HG03045 (cell line): ENCODE results near the gene CBFA2T3.
"Not testable (repeated sequence)": the region's sequence is repeated elsewhere in the genome, so short reads cannot be mapped to it uniquely, and the experiment has no call there.

Experiments used
- ATAC-seq: cut with Tn5 transposase; IDR thresholded peaks from one replicate; pipeline ENCODE4 v1.9.1; 2021; ENCODE audit warnings: mild to moderate bottlenecking, moderate library complexity; ENCODE audit not compliant: unreplicated experiment

Gene CBFA2T3

DNA sequence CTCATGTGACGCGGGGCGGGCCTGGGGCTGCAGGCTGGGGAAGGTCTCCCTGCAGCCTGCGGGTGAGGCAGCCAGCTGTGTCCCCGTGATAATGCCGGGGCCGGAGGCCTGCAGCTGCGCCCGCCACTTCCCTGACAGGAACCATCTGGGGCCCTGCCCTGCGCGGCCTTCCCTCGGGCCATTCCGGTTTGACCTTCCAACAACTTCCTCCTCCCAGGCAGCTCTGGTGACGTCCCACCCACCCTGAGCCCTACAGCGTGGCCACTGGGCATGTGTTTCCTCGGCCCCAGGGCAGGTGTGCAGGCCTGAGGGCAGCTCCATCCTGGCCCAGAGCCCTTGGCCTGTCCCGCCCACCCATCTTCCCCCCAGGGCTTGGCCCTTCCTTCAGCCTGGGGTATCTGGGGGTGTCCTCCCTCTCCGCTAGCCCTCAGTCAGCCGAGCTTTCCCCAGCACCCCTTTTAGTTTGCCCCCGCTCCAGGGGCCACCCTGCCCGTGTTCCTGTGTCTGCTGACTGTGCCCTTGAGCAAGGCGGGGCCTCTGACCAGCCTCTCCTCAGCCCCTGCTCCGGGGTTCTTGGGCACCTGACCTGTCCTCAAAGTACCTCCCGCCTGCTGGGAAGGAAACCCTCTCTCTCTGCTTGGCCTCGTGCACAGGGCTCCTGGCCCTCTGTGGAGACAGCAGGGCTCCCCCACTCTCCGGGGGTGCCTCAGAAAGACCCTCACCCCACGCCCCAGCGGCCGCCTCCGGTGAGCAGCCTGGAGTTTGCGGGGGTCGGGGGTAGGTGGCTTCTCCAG lies at the start of gene CBFA2T3:
Gene CBFA2T3, minus strand, starts transcription at position 190 of the 794 bp plus-strand sequence. CDS start 400 bp downstream, outside the sequence.
- no peak for ATAC-seq

DNA sequence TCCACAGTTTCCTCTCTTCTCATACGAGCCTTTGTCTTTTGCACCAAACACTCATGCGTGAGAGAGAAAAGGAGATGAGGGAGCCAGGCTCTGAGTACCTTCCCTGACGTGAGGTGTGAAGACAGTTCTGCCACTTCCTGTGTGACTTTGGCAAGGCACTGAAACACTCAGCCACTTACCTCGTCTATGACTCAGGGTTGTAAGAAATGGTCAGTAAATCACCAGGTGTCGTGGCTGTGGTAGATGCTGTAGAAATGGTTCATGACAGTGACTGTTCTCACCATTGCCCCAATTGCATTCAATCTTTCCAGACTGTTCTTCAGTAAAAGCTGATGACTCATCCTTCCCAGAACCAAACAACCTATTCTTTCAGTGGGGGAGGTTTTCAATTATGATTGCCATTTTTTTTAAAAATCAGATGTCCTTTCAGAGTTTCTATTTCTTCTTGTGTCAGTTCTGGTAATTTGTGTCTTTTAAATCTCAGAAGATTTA lies 49.2 kb upstream of the CBFA2T3 start:
- no peak for ATAC-seq

DNA sequence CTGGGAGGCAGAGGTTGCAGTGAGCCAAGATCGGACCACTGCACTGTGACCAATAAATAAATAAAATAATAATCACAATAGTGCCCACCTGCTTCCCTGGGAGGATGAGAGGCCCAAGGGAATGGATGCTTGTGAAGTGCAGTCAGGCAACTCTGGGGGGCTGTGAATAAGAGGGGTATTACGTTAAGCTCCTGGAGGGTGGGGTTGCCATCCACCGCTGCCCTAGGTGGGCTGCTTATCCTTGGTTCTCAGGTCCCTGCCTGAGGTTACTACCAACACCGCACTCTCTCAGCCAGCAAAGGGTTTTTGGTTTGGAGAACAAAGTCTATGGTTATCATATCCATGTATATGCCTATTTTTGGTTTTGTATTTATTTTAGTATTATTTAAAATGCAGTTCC lies 48.6 kb upstream of the CBFA2T3 start:
- ATAC-seq = no peak

DNA sequence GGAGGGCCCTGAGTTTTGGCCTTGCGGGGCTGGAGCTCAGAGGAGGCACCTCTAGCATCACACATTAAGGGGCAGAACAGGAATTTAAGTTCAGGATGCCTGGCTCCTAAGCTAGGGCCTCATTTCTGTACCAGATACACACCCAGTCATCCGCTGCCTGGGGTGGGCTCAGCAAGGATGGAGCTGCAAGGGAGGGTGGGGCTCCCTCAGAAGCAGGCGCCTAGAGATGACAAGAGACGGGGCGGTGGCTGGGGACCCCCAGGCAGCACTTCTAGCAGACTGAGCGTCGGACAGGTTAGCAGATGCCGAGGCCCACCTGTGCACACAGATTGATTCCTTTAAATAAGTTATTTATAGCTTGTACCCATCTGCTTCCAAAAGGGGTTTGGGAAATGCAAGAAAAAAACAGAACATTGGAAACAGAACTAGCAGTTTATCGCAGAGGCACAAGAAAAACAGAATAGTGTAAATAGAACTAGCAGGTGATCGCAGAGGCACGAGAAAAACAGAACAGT lies 47.6 kb upstream of the CBFA2T3 start:
- no peak for ATAC-seq

DNA sequence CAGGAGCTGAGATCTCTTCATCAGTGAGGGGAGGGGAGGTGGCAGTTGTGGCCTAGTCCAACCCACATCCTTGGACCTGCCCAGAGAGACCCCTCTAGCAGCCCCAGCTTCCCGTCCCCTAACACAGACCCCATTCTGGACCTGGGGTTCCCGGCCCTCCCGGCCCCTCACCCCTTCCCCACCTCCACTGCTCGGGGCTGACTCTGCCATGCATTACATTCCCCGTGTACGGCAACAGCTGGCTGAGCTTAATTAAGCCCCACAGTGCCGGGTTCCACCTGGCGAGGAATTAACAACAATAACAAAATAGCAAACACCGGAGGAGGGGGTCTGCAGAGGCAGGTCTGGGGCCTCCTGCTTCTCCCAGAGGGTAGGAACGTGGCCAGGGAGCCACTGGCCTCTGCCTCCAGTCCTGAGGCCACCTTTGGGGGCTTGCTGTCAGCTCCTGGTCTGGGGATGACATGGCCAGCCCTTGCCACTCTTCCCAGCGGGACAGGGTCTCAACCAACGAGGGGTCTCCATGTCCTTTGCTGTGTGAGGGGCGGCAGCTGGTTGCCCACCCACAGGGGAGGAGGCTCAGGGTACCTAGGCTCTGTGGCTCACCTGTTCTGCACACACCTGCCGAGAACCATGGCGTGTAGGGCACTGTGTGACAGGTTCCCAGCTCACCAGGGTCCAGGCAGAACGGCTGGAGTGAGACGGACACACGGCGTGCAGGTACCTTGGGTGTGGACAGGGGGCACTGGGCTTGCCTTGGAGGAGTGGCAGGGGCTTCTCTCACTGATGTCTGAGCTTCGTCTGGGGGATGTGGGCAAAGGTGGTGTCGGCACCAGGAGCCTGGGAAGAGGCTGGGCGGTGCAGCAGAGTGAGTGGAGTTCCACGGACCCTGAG lies 46.9 kb upstream of the CBFA2T3 start:
- no peak for ATAC-seq

DNA sequence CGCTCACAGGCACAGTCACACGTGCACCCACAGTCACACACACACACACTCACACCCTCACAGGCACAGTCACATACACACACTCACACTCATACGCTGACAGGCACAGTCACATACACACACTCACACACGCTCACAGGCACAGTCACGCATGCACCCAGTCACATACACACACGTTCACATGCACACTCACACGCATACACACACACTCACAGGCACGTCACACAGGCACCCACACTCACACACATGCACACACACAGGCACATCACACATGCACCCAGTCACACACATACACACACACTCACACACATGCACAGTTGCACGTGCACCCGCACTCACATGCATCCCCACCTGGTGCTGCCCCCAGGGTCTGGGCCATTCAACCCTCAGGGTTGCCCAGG lies 46.1 kb upstream of the CBFA2T3 start:
- ATAC-seq = no peak

DNA sequence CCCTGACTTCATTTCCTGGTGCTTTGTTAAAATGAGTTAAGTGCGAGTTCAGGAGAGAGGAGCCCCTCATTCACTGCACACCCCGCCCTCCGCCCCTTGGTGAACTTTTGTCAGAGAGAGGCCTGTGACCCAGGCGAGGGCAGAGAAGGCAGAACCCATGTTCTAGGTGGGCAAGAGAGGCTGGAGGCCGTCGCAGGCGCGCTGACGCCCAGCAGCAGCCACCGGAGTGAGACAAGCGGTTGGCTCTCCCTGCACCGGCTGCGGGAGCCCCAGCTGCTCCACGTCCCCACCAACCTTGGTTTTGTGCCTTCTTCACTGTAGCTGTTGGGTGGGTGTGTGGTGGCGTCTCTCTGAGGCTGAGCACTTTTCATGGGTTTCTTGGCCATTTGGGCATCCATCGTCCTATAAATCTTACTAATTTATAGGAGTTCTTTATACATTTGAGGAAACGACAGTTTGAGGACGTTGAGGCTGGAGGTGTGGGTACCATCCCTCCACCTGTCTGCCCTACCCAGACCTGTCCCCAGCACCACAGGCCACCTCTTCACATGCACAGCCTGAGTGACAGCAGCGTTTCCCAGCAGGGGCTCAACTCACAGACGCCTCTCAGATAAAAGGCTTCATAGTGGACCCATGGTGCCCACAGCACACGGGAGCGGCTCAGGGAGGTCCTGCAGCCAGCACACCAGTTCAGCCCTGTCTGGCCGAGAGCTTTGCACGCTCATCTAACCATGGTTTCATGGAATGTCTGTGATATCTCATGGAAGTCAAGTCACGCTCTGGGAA lies 45.2 kb upstream of the CBFA2T3 start:
- no peak for ATAC-seq

DNA sequence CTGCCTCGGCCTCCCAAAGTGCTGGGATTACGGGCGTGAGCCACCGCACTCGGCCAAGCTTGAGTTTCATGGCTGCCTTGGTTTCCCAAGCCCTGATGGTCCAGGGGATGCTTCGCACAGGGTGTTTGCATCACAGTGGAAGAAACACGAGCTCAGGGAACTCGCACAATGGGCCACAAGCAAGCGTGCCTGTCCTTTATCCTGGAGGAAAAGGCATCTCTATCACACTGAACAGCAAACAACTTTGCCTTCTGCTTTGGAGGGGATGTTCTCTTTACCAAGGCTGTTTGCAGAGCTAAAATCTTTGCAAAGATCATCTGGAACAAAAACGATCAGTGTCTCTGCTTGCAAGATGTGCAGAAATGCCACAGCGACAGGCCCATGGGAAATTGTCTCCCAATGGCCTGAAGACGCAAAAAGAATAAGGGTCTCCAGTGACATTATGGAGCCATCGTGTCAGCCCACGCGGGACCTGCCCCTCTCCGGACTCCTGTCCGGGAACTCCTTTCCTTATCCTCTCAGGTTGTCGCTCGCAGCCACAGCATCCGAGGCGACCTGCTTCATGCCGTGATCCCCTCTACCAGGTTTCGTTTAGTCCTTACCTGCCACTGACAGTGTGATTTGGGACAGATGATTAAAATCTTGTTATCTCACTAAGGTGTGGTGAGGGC lies 44.1 kb upstream of the CBFA2T3 start:
- no peak for ATAC-seq

DNA sequence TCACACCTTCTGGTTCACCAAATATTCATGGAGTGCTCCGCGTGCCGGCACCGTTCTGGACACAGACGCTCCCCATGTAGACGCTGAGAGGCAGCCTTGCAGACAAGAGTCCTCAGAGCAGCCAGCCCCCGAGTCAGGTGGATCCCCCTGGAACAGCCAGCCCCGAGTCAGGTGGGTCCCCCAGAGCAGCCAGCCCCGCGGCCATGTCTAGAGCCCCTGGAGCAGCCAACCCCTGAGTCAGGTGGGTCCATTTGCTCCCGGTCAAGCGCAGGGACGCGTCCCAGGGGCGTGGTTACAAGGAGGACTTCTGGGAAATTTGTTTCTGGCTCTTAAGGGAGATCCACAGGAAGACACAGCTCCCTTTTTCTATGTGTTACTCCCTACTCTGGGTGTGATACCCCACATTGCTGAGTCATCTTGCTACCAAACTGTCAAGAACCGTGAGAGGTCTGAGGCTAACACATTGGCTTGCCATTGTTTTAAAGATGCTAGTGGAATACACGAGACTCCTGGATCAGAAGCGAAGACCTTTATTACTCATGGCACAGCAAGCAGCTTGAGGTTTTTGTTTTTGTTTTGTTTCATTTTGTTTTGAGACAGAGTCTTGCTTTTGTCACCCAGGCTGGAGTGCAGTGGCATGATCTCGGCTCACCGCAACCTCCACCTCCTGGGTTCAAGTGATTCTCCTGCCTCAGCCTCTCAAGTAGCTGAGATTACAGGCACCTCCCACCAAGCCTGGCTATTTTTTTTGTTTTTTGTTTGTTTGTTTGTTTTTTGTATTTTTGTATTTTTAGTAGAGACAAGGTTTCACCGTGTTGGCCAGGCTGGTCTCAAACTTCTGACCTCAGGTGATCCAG lies 43.3 kb upstream of the CBFA2T3 start:
- ATAC-seq = no peak

DNA sequence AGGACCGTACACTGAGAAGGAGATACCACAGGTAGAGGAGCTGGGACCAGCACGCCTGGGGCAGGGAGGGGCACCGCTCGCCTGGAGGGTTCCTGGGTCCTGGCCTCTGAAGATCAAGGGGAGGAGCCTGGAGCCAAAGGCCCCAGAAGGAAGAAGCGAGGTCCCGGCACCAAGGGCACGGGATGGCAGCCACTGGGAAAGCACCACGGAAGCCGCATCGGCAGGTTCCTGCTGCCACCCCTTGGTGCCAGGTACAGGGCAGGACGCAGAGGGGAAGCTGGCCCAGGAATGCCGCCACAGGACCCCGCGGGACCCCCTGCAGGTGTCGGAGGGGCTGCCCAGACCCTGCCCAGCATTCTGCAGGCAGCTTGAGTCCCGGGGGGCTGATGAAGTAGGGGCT lies 42.5 kb upstream of the CBFA2T3 start:
- ATAC-seq = no peak

DNA sequence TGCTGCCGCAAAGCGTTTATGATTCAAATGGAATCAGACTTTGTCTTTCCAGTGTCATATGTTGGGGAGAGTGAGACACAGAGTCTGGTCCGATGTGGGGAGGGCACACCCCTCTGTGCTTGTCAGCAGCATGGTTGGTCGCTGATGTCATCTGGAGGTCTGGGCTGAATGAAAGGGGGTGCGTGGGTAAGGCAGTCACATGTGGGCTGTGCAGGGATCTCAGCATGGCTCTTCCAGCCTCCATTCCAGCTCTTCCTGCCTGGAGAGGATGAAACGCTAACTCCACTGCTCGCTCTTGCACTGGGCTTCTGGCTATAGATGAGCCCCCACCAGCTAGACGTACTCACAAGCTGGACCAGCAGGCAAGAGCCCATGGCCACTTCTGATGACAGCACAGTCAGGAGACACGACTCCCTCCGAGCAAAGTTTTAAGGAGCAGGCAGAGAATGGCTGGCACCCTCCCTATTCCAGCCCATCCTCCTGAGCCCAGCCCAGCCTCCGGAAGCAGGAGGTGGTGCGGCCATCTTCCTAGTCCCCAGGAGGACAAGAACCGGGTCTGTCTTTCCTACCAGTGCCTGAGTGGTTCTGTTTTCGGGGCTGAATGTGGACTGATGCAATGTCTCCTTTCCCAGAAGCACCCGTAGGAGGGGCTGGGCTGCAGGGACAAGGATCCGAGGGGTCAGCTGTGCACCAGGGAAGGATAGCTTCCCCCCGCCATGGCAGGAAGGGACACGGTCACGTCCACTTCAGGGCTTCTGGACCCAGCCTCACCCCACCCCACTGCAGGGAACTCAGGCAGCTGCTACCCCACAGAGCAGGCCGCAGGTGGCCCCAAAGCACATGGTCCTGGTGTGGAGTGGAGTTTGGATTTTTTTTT lies 41.5 kb upstream of the CBFA2T3 start:
- no peak for ATAC-seq

DNA sequence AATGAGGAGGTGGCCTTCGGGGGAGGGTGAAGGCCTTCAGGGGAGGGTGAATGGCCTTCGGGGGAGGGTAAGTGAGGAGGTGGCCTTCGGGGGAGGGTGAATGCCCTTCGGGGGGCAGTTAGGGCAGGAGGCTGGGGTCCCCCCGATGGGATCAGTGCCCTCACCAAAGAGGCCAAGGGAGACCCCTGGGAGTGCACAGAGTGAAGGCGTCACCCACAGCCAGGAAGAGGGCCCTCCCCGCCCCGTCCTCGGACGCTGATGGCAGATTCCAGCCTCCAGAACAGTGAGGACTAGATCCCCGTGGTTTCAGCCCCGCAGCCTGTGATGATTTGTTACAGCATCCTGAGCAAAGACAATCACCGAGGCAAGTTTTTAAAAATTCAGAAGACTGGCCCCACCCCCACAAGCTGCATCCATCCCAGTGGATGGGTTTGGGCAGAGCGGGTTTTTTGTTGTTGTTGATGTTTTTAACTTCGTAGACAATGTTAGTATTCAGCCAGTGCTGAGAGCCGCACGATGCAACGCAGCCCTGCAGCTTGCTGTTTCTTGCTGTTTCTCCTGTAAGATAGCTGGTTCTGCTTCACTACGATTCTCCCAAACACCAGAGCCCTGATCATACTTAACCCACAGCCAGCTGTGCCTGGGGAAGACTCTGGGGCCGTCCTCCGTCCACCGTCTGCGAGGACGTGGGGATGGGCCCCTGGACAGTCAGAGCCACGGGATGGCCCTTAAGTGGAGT lies 40.7 kb upstream of the CBFA2T3 start:
- no peak for ATAC-seq

DNA sequence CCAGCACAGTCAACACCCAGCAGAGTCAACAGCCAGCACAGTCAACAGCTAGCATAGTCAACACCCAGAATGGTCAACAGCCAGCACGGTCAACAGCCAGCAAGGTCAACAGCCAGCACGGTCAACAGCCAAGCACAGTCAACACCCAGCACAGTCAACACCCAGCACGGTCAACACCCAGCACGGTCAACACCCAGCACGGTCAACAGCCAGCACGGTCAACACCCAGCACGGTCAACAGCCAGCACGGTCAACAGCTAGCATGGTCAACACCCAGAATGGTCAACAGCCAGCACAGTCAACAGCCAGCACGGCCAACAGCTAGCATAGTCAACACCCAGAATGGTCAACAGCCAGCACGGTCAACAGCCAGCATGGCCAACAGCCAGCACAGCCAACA lies 39.6 kb upstream of the CBFA2T3 start:
- not testable (repeated sequence) for ATAC-seq

DNA sequence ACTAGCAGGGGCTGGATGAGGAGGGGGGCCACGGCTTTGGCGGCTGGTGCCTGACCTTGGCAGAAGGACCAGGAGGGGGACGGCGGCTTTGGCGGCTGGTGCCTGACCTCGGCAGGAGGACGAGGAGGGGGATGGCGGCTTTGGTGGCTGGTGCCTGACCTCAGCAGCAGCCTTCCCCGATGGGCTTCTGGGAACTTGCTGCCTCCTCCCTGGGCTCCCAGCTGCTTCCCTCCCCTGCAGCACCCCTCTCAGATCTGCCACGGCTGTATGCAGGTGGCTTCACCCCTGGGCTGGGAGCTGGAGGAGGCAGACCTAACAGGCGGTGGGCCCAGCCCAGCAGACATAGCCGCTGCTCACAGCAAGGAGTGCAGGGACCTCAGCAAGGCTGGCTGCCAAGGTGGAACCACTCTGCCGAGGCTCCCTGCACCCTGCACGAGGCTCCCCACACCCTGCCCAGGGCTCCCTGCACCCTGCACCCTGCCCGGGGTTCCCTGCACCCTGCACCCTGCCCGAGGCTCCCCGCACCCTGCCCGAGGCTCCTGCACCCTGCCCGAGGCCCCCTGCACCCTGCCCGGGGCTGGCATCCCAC lies 38.4 kb upstream of the CBFA2T3 start:
- no peak for ATAC-seq

DNA sequence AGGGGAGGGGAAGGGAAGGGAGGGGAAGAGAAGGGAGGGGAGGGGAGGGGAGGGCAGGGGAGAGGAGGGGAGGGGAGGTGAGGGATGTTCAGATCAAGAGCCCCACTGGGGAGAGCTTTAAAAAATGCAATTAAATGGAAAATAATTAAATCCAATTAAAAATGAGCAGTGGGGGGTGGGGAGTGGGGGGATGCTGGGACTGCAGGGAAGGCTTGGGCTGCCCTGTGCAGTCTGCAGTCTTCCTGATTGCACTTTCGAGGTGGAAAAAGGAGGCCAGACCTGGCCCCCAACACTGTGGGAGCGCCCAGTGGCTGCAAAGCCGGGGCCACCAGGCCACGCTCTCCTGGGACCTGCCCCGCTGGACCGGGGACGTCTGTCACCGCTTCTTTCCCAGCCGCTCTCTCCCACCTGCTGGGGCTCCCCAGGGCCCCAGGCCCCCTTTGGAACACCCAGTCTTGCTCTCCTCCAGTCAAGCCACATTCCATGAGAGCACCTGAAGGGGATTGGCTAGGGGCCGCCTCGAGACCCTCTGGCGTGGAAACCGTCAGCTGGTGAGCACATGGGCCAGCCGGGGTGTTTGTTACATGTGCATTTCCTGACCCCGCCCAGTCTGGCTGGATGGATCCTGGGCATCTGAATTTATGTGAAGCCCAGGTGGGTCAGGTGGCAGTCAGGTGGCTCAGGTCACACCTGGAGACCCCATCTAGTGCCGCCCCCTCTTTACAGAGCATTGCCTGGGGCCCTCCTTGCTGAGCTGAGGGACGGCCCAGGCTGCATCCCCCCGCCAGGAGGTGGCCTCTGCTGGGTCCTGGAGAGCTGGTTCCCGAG lies 37.6 kb upstream of the CBFA2T3 start:
- ATAC-seq = no peak

DNA sequence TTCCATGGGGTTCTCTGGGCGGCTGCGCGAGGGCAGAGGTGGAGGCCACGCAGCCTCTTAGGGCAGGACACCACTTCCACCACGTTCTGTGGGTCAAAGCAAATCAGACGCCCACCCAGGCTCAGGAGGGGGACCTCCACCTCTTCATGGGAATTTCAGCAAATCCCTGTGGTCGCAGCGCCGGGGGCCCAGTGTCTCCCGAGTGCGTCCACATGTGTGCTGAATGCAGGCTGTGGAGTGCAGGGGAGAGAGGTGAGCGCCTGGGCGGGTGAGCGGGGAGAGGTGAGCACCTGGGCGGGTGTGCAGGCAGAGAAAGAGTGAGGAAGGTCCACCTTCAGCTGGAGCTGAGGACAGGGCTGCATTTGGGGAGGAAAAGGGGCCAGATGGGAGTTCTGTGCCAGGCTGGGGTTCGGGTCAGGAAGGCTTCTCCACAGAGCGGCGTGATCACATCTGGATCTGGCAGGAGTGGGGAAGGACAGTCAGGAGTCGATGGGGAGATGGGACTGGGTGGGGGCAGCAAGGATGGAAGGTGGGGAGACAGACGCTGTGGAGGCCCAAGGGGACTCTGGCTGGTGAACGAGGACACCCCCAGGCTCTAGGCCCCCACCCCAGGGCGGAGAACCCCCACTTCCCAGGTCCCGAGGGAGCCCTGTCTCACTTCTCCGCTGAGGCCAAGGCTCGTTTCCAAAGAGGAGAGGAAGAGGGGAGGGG lies 36.8 kb upstream of the CBFA2T3 start:
- ATAC-seq = no peak
